Measurements from ENCODE around the gene PTPRN2.
"Not testable (repeated sequence)": the region's sequence is repeated elsewhere in the genome, so short reads cannot be mapped to it uniquely, and the experiment has no call there.

The PTPRN2 gene

DNA sequence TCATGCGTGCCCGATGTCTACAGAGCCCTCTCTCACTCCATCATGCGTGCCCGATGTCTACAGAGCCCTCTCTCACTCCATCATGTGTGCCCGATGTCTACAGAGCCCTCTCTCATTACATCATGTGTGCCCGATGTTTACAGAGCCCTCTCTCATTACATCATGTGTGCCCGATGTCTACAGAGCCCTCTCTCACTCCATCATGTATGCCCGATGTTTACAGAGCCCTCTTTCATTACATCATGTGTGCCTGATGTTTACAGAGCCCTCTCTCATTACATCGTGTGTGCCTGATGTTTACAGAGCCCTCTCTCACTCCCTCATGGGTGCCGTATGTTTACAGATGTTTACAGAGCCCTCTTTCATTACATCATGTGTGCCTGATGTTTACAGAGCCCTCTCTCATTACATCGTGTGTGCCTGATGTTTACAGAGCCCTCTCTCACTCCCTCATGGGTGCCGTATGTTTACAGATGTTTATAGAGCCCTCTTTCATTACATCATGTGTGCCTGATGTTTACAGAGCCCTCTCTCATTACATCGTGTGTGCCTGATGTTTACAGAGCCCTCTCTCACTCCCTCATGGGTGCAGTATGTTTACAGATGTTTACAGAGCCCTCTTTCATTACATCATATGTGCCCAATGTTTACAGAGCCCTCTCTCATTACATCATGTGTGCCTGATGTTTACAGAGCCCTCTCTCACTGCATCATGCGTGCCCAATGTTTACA lies 739.7 kb downstream of the PTPRN2 start:
- DNase-seq, result not testable (repeated sequence)

DNA sequence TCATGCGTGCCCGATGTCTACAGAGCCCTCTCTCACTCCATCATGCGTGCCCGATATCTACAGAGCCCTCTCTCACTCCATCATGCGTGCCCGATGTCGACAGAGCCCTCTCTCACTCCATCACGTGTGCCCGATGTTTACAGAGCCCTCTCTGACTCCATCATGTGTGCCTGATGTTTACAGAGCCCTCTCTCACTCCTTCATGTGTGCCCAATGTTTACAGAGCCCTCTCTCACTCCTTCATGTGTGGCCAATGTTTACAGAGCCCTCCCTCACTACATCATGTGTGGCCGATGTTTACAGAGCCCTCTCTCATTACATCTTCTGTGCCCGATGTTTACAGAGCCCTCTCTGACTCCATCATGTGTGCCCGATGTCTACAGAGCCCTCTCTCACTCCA lies 740.9 kb downstream of the PTPRN2 start:
- not testable (repeated sequence) for DNase-seq

DNA sequence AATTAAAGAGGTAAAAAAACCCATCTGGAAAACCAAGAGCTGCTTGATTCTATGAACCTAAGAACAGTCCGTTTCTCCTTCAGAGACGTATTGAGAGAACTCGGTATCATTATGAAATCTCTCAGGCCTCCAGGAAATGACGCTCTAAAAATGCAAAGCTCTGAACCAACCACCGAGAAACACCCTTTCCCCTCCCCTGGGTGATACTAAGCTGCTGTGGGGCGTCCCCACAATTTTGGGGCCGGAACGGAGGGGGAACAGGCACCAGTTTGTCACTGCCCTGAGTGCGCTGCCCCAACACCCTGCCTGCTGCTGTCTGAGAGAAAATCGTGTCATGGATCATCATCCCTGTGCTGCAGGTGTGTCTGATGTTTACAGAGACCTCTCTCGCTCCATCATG lies 741.4 kb downstream of the PTPRN2 start:
- no peak for DNase-seq

DNA sequence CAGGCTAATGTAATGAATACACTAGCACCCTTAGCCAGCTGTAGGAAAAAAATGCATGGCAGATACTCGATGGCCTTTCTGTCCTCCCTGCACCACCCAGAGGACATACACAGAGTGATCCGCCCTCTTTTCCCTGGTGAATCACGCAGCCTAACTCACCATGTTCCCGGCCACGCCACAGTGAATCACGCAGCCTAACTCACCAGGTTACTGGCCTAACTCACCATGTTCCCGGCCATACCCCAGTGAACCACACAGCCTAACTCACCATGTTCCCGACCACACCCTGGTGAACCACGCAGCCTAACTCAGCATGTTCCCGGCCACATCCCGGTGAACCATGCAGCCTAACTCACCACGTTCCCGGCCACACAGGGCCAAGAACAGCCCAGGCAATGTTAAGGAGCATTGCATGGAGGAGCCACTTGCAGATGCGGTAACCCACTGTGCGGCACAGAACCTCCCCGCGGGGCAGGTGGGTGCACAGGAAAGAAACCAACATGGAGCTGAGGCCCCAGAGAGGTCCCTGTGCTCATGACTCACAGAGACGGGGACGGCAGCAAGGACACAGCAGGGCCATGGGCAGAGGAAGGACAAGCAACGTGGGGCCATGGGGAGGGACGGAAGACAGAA lies 742.3 kb downstream of the PTPRN2 start:
- DNase-seq, result no peak

DNA sequence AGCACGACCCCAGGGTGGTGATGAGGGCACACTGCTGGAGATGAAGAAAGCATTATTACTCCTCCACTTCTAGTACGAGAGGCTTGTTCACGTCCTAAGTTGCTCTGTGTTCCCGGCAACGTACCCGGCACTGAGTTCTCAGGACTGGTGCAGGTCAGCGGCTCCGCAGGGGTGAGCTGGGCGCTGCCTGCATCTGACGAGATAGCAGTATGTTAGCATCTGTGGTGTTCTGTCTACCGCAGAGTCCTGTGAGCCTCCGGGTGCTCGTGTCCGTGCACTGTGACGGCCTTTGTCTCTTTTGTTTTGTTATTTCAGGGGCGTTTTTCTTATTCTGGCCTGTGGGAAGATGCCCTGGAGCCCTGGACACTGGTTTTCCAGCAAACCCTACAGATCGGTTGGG lies 743.0 kb downstream of the PTPRN2 start:
- DNase-seq, result no peak

DNA sequence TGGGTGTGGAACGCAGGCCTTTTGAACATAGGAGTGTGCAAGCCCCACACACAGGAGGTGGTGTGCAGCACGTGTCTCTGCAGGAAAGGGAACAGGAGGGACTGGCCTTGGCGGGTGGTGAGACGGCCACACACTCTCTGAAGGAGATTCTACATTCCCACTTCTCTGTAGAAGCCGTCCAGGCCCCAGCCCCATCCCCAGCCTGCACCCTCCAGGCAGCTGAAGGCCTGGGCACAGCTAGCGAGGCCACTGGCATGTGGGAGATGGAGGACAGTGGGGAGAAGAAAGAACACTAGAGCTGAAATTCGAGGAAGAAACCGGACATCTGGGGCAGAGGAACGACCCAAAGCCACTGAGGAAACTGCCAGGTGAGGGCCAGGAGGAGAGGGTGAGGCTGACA lies 743.5 kb downstream of the PTPRN2 start:
- no peak for DNase-seq

DNA sequence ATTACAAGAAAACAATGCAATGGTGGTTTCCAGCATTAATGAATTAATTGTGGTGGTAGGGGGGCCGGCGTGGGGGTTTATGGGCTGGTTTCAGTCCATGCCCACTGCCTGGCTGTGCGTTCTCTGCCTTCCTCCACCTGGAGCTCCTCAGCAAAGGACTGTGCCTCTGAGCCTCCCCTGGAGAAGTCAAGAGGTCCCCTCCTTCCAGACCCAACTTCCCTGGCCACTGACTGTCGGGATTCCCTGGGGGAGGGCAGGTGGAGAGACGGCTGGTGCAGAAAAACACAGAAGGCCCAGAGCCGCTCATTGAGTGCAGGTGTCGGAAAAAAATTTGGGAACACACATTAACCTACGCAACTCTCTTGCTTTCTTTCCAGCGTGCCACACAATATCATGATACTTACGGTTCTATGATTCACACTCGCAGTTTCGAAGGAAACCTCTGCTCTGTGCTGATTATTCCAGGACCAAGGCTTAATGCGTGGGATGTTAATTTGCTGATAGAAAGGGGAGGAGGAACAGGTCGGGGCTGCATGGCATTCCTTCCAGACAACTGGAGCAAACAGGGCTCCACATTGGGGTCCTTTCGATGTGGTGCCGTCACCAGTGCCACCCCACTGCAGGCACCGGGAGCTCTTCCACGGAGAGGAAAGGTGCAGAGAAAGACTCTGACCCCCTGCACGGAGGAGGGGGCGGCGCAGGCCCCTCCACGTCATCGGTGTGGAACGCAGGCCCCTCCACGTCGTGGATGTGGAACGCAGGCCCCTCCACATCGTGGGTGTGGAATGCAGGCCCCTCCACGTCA lies 744.1 kb downstream of the PTPRN2 start:
- DNase-seq, result no peak

DNA sequence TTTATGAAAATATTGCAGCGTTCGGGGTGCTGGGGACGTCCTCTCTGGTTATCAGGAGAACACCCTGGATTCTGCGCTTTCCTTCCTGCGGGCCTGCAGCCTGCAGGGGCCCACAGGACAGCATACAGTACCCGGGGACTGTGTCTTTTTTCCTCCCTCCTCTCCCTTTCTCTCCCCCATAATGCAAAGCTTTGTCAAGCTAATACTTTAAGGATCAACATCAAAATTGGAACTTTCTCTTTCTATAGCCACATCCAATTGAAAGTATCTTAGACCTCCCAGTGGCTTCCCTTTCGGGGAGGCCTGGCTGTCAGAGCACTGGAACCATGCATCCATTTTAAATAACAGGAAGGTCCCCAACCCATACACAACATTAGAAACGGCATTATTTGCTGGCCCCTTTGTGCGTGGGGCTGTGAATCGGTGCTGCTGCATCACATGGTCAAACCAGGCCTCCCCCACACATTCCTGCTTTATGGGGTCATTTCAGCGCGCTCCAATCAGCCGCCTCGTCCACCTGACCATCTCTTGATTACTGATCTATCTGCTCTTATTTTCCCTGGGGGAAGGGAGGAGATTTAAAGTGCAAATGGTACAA lies 745.8 kb downstream of the PTPRN2 start:
- no peak for DNase-seq

DNA sequence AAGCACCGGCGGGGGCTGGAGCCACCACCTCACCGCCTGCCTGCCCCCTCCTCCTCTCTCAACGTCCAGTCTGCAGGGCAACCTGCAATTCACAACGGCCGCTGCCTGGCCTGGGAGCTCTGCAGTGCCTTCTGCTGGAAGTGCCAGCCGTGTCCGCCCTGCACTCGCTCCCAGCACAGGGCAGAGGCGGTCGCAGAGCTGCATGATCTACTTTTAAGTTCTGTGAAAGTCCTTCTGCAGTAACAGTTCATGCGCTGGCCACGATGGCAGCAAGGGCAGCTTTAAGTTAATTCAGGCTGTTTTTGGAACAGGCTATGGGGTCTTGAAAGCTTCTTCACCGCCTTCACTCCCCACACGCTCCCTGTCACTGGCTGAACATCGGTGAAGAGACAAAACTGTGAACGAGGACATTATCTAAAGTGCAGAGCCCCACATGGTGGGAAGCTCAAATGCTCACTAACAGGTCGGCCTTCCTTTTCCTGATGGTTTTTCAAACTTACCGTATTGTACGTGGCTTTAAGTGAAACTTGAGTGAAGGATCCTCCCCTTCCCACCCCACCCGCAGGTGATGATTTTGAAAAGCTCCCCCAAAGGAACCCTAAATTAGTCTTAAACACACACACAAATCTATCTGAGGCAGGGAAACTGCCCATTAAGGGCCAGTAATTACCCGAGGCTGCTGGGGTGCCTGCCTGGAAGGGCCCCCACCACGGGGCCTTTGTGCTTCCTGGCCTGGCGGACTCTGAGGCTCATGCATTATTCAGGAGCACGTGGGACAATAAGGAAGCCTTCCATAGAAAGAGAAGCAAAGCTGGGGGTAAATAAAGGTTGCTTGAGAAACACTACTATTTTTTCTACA lies 746.5 kb downstream of the PTPRN2 start:
- no peak for DNase-seq

DNA sequence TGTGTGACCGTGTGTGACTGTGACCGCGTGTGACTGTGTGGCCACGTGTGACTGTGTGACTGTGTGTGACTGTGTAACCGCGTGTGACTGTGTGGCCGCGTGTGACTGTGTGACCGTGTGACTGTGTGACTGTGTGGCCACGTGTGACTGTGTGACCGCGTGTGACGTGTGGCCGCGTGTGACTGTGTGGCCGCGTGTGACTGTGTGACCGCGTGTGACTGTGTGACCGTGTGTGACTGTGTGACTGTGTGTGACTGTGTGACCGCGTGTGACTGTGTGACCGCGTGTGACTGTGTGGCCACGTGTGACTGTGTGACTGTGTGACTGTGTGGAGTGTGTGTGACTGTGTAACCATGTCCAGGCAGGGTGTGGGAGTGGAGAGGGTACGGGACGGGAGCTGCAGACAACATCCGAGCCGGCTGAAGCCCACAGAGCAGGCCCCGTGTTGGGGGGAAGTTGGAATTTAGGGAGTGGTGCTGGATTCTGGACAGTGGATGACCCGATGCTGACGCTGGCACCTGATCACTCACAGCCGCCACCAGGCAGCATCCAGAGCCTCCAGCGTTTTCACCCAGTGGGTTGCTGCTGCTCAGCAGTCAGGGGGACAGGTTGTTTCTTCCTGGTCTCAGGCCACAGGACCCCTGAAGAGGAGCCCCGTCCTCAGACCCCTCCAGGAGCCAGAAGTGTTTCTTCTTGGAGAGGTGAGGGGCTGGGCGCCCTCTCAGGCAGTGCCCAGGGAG lies 747.3 kb downstream of the PTPRN2 start:
- no peak for DNase-seq

DNA sequence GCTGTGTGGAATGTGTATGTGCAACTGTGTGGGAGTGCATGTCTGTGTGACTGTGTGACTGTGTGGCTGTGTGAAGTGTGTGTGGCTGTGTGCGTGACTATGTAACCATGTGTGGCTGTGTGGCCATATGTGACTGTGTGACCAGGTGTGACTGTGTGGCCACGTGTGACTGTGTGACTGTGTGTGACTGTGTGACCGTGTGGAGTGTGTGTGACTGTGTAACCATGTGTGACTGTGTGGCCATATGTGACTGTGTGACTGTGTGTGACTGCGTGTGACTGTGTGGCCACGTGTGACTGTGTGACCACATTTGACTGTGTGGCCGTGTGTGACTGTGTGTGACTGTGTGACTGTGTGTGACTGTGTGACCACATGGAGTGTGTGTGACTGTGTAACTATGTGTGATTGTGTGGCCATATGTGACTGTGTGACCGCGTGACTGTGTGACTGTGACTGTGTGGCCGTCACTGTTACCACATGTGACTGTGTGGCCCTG lies 747.9 kb downstream of the PTPRN2 start:
- no peak for DNase-seq

DNA sequence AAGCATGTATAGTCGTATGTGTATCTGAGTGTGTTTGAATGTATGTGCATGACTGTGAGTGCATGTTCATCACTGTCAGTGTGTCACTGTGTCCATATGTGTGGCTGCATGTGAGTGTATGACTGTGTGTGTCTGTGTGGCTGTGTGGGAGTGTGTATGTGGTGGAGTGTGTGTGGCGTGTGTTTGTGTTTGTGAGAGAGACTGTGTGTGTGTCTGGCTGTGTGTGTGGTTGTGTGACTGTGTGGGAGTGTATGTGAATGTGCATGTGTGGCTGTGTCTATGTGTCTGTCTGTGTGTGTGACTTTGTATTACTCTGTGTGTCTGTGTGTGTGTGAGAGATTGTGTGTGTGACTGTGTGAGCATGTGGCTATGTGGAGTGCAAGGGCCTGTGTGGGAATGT lies 748.4 kb downstream of the PTPRN2 start:
- DNase-seq, result no peak

DNA sequence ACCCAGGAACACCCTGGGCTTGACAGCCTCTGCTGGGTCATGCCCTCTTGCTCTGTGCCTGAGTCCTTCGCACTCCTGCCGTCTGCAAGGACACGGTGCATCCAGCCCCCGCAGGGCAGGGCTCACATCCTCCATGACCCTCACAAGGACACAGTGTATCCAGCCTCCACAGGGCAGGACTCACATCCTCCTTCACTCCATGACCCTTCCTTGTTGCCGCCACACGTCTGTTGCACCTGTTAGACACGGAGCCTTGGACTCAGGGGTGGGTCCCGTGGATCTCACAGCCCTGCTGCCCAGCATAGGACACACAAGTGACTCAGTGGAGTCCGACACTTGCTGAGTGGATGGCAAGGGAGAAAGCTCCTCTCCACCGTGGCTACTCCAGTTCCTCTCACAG lies 750.1 kb downstream of the PTPRN2 start:
- DNase-seq, result no peak

DNA sequence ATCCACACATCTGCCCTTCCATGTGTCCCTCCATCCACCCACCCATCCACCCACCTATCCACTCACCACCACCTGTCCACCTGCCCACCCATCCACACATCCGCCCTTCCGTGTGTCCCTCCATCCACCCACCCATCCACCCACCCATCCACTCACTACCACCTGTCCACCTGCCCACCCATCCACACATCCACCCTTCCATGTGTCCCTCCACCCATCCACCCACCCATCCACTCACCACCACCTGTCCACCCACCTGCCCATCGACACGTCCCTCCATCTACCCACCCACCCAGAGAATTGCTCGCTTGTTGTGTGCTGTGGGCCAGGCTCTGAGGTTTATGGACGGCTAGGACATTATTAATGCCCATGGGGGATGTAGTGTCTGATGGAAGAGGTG lies 750.6 kb downstream of the PTPRN2 start:
- DNase-seq, result no peak

DNA sequence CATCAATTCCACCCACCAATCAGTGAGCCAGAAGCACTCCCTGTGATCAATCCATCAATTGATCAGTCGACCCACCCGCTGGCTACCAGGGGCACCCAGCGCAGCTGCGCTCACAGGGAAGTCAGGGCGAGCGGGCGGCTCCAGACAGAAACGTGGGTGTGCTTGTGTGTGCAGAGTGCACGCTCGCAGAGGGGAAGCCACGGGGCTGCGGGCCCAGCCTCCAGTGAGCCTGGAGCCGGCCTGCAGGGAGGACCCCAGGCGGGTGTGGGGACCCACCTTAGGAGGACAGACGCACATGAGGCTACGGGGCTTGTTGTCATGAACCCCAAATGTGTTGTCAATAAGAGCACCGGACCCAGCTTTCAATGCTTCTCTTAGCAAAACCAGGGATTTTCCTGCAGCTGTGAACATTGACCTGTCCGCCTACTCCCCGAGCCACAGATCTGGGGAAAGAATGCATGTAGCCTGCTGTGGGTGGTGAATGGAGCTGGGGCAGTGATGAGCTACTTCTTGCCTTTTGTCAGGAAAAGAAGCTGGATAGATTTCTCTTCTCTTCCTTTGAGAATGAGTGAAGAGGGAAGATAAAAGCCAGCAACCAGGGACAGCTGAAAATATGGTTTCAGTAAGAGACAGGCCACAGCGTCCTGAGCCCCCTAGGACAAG lies 753.0 kb downstream of the PTPRN2 start:
- no peak for DNase-seq

DNA sequence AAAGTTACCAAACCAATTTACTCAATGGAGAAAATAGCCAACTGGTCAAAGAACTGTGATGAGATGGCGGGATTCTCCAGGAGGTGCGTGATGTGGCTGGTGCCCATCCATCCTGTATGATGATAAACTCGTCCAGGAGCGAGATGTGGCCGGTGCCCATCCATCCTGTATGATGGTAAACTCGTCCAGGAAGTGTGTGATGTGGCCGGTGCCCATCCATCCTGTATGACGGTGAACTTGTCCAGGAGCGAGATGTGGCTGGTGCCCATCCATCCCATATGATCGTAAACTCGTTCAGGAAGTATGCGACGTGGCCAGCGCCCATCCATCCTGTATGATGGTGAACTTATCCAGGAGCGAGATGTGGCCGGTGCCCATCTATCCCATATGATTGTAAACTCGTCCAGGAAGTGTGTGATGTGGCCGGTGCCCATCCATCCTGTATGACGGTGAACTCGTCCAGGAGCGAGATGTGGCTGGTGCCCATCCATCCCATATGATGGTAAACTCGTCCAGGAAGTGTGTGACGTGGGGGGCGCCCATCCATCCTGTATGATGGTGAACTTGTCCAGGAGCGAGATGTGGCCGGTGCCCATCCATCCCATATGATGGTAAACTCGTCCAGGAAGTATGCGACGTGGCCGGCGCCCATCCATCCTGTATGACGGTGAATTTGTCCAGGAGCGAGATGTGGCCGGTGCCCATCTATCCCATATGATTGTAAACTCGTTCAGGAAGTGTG lies 754.6 kb downstream of the PTPRN2 start:
- DNase-seq, result no peak

DNA sequence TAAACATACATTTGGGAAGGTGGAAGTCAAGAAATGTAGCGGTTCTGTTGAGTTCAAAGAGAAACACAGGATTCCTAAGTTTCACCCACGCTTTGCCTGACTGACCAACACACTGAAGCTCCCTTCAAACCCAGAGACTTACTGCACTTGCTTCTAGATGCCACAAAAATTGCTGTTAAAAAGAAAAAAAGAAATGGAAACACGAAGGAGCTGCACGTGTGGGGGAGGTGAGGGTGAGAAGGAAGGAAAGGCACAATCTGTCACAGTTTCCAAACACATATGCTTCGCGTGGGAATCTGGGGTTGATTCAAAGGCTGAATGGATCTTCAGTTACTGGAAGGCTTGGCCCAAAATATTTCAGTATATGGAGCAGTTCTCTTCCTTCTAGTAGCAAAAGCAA lies 755.2 kb downstream of the PTPRN2 start:
- no peak for DNase-seq

DNA sequence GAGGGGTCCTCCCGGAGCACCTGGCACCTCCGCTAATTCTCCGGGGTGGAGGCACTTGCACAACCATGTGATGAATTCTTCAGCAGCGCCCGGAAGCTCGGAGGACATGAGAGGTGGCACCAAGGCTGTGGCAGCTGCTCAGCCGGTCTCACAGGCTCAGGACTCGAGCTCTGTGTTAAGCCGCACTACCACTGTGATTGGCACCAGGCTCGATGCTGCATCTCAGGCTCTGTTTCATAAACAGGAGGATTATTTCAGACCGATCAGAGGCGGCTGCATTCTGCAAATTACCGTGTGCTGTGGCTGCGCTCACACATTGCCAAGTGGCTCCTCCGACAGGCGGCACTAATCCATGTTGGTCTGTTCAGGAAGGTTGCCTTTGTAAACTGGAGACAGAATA lies 755.6 kb downstream of the PTPRN2 start:
- DNase-seq, result no peak

DNA sequence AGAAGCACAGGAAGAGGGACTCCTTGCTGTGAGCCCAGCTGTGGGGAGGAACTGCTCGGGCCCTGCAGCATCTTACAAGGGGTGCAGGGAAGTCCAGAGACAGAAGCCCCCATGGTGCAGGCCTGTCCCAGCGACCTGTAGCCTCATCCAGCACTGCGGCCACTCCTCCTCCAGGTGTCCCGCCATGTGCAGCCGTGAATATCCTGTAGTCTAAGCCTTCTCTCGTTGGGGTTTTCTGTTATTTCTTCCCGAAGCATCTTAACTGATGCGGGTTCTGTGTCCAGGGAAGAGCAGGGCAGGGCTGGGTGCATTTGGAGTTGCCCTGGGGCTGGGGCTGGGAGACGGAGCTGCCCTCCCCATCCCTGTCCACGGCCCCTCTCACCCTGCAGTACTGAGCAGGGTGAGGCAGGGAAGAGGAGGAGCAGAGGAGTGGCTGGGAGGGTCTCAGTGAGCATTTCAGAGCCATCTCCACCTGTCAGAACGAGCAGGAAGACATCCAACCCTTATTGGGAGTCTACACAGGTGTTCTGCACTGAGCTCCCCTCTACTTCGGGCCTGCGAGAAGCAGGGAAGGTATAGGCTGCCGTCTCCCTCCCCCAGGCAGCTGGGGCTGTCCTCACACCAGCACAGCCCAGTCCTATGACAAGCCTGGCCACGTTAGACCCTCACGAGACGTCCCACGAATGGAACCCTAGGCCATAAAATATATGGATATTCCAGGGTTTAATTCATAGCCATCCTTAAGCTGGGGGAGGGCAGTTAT lies 756.3 kb downstream of the PTPRN2 start:
- no peak for DNase-seq

DNA sequence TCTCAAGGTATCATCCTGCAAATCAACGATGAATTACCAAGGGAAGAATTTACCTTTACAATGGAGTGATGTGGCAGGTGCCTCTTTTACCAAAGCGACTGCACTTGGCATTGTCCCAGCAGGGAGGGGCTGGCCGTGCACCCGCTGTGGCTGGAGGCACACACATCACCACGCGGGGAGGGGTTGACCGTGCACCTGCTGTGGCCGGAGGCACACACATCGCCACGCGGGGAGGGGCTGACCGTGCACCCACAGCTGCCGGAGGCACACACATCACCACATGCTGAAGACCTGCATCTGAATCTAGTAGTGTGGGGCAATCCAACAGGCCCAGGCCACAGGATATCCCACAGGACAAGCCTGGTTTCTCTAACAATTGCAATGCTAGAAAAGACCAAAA lies 757.3 kb downstream of the PTPRN2 start:
- no peak for DNase-seq

Measured in Kasumi-1 (cell line).